Measurements from ENCODE around the gene EZH2.

DNA sequence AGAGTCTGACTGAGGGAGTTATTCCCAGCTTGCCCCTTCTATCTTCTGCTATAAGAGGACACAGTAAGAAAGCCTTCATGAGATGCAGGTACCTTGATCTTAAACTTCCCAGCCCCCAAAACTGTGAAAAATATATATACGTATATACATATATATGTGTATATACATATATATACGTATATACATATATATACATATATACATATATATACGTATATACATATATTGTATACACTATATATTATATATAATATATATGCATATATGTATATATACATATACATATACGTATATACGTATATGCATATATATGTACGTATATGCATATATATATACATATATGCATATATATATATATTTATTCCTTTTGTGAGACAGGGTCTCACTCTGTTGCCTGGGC lies 17.7 kb downstream of the EZH2 start:
- TF ChIP-seq, protein P1, sequence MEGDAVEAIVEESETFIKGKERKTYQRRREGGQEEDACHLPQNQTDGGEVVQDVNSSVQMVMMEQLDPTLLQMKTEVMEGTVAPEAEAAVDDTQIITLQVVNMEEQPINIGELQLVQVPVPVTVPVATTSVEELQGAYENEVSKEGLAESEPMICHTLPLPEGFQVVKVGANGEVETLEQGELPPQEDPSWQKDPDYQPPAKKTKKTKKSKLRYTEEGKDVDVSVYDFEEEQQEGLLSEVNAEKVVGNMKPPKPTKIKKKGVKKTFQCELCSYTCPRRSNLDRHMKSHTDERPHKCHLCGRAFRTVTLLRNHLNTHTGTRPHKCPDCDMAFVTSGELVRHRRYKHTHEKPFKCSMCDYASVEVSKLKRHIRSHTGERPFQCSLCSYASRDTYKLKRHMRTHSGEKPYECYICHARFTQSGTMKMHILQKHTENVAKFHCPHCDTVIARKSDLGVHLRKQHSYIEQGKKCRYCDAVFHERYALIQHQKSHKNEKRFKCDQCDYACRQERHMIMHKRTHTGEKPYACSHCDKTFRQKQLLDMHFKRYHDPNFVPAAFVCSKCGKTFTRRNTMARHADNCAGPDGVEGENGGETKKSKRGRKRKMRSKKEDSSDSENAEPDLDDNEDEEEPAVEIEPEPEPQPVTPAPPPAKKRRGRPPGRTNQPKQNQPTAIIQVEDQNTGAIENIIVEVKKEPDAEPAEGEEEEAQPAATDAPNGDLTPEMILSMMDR (conservative IDR thresholded peaks at IDR 0.05 in 1 of 2, IDR thresholded peaks at IDR 0.05 in 1 of 2; ENCODE audit: low read depth in 1 of 2, low read length in 2 of 2) = no peak
- TF ChIP-seq EZH2 (IDR thresholded peaks at IDR 0.05; ENCODE audit: low read length, missing control alignments) = no peak
